ENCODE measurements around the gene SLC22A31.

Gene SLC22A31

DNA sequence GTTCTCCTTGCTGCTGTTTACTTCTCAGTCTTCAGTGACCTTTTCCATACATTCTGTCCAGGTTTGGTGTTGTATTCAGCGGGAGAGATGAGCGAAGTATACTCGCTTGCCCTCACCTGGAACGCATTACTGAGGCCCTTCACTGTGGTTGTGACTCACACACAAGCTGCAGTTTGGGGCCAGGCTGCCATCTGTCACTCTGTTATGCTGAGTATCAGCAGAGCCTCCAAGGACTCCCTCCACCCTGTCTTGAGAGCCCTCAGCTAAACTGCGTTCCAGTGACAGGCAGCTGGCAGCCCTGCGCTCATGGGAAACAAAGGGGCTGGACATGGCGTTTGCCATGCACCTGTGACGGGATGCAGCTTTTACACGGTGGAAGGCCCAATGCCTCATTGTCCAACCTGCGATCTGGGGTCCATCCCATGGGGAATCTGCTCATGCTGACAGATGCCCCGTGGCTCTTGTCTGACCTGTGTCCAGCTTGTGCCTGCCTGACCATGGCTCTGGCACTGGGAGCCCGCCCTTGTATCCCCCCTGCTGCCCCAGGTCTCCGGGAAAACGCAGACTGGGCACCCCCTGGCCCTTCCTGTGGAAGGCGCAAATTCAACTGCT lies 10.7 kb upstream of the SLC22A31 start:
- DNase-seq (ENCODE audit: insufficient read length) = no peak
- TF ChIP-seq POLR2A (IDR thresholded peaks at IDR 0.05; ENCODE audit: low read depth, low read length) (no peak), POLR2AphosphoS5 (IDR thresholded peaks at IDR 0.05; ENCODE audit: low read depth, low read length) (no peak), TAF1 (IDR thresholded peaks at IDR 0.05; ENCODE audit: borderline replicate concordance, low read depth, low read length) (no peak)
- FAIRE-seq = no peak

DNA sequence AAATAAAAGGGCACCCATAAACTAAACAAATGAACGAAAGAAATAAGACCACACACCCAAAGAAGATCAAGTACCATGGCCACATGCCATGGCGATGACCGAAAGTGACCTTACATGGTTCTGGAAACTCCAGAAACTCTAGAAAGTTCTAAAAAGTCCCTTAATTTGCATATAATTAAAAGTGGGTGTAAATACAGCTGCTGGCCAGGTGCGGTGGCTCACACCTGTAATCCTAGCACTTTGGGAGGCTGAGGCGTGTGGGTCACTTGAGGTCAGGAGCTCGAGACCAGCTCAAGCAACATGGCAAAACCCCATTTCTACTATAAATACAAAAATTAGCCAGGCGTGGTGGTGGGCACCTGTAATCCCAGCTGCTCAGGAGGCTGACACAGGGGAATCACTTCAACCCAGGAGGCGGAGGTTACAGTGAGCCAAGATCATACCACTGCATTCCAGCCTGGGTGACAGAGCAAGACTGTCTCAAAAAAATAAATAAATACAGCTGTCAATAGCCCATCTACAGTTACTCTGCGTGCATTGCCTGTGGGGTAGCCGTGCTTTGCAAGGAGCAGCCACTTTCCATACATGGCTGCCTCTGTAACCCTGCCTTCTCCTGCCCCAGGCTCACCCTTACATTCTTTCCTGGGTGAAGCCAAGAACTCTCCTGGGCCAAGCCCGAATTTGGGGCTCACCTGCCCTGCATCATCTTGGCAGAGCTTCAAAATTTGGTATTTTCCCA lies 10.0 kb upstream of the SLC22A31 start:
- FAIRE-seq (no peak), DNase-seq (ENCODE audit: insufficient read length) (no peak)
- no peak for TF ChIP-seq POLR2A (IDR thresholded peaks at IDR 0.05; ENCODE audit: low read depth, low read length)
- no peak for TF ChIP-seq TAF1 (IDR thresholded peaks at IDR 0.05; ENCODE audit: borderline replicate concordance, low read depth, low read length)
- TF ChIP-seq POLR2AphosphoS5 (IDR thresholded peaks at IDR 0.05; ENCODE audit: low read depth, low read length) = no peak

DNA sequence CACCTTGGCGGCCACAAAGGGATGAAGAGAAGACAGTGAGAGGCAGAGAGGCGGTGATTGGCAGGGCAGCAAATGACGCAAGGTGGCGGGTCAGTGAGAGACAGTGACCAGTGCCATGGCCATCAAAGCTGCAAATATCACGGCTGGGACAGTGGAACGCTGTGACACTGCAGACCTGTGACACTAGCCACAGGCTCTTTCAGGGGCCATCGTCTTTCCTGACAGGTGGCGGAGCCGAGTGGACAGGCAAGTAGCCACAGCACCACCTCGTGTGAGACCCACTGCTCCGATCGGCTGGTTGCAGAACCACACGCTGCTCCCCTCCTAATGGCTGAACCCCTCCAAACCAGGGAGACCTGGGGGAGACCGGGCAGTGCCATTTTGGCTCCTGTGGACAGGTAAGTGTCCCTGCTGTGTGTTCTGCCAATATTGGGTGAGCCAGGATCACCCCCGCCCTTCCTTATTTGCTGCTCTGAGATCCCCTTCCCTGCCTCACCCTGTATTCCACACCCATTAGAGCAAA lies 9.2 kb upstream of the SLC22A31 start:
- DNase-seq (ENCODE audit: insufficient read length) (no peak), FAIRE-seq (no peak)
- TF ChIP-seq POLR2A (IDR thresholded peaks at IDR 0.05; ENCODE audit: low read depth, low read length) (no peak), POLR2AphosphoS5 (IDR thresholded peaks at IDR 0.05; ENCODE audit: low read depth, low read length) (no peak), TAF1 (IDR thresholded peaks at IDR 0.05; ENCODE audit: borderline replicate concordance, low read depth, low read length) (no peak)

DNA sequence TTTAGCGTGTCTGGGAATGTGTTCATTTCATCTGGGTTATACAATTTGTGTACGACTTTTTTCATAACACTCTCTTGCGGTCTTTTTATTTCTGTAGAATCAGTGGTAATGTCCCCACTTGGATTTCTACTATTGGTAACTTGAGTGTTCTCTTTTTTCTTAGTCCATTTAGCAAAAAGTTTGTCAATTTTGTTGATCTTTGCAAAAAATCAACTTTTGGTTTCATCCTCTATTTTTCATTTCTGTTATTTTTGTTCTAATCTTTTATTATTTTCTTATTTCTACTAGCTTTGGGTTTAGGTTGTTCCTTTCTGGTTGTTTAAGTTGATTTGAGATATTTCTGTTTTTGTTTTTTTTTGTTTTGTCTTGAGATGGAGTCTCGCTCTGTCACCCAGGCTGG lies 7.7 kb upstream of the SLC22A31 start:
- TF ChIP-seq TAF1 (IDR thresholded peaks at IDR 0.05; ENCODE audit: borderline replicate concordance, low read depth, low read length) = no peak
- TF ChIP-seq POLR2AphosphoS5 (IDR thresholded peaks at IDR 0.05; ENCODE audit: low read depth, low read length) = no peak
- no peak for TF ChIP-seq POLR2A (IDR thresholded peaks at IDR 0.05; ENCODE audit: low read depth, low read length)
- no peak for FAIRE-seq
- DNase-seq (ENCODE audit: insufficient read length) = no peak

DNA sequence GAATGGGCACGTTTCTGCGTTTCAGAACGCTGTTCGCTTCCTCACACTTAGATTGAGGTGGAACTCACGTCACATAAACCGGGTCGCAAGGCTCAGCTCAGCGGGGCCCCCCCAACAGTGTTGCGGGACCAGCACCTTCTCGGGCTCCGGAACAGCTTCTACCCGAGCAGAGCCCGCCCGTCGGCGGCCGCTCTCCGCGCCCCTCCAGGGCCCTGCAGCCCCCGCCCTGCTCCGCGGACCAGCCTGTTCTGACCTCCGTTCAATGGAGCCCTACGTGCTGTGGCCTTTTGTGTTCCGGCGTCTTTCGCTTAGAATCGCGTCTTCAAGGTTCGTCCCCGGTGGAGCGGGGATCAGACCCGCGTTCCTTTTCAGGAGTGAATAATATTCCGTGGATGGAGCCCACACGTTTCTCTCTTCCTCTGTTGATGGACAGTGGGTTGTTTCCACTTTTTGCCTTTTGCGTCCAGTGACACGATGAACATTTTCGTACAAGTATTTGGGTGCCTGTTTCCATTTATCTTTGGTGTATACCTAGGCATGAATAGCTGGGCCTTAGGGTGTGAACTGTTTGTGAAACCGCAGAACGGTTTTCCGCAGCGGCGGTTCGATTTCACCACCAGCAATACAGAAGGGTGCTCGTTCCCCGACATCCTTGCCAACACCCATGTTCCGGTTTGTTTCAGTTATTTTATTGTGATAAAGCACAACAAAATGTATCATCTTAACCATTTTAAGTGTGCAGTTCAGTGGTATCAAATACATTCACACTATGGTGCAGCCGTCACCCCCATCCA lies 2.3 kb upstream of the SLC22A31 start:
- TF ChIP-seq TAF1 (IDR thresholded peaks at IDR 0.05; ENCODE audit: borderline replicate concordance, low read depth, low read length) (no peak), POLR2AphosphoS5 (IDR thresholded peaks at IDR 0.05; ENCODE audit: low read depth, low read length) (no peak), POLR2A (IDR thresholded peaks at IDR 0.05; ENCODE audit: low read depth, low read length) (no peak)
- no peak for FAIRE-seq
- no peak for DNase-seq (ENCODE audit: insufficient read length)

DNA sequence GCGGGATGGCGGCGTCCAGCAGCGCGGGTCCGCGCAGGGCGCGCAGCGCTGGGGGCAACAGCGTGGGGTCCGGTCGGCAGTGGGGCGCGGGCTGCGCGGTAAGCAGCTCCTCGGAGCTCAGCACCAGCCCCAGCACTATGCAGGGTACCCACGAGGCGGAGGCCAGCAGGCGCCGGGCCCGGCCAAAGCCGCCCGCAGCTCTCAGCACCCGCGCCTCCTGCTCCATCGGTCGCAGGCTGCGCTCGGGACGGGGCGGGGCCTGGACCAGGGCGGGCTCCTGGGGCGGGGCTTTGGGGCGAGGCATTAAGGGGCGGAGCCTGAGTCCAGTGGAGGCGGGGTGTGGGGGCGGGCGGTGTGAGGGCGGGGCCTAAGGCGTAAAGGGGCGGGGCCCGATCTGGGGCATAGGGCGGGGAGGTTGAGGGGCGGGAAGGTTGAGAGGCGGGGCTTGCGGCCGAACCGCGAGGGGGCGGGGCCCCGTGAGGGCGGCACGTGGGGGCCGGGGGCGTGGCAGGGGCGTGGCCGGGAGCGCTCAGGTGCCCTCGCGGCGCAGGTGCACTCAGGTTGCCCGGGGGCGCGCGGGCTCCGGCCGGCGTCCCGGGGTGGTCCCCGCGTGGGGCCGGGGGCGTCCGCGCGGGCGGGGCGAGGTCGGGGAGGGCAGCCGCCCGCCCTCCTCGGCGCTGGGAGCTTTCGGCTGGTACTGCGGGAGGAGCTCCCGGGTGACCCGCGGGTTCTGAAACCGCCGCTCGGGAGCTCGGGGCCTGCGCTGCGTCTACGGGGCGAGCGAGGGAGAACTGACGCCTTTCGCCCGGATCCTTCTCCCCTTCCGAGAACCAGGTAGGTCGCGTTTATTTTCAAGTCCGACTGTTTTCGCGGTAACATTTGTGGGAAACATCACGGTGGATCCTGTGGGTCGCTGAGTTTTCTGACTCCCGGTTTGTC lies 1.4 kb upstream of the SLC22A31 start:
- DNase-seq (ENCODE audit: insufficient read length) (no peak), FAIRE-seq (no peak)
- TF ChIP-seq TAF1 (IDR thresholded peaks at IDR 0.05; ENCODE audit: borderline replicate concordance, low read depth, low read length) (no peak), POLR2A (IDR thresholded peaks at IDR 0.05; ENCODE audit: low read depth, low read length) (no peak), POLR2AphosphoS5 (IDR thresholded peaks at IDR 0.05; ENCODE audit: low read depth, low read length) (no peak)

DNA sequence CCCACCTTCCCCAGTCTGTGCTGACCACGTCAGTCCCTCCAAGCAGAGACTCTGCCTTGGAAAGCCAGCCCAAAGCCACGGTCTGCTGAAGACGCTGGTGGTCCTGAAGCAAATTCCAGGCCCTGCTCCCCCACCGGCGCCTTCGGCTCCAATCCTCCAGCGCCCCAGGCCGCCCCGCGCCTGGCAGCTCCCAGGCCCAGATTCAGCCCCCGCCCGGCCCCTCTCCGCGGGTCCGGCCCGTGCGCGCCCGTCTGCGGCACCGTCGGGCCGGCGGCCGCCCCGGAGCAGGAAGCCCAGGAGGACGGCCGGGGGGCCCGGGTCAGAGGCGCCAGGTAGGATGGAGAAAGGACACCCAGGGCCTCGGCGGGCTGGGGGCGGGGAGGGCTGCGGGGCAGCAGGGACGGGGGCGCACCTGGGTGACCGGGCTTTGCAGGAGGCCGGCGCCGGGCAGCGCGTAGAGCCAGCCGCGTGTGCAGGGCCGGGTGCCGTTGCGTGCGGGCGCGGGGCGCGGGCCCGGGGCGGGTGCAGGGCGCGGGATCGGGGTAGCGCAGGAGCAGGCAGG lies 594 bp upstream of the SLC22A31 start:
- DNase-seq (ENCODE audit: insufficient read length) = no peak
- TF ChIP-seq POLR2A (IDR thresholded peaks at IDR 0.05; ENCODE audit: low read depth, low read length) = no peak
- no peak for TF ChIP-seq POLR2AphosphoS5 (IDR thresholded peaks at IDR 0.05; ENCODE audit: low read depth, low read length)
- no peak for TF ChIP-seq TAF1 (IDR thresholded peaks at IDR 0.05; ENCODE audit: borderline replicate concordance, low read depth, low read length)
- FAIRE-seq = no peak

DNA sequence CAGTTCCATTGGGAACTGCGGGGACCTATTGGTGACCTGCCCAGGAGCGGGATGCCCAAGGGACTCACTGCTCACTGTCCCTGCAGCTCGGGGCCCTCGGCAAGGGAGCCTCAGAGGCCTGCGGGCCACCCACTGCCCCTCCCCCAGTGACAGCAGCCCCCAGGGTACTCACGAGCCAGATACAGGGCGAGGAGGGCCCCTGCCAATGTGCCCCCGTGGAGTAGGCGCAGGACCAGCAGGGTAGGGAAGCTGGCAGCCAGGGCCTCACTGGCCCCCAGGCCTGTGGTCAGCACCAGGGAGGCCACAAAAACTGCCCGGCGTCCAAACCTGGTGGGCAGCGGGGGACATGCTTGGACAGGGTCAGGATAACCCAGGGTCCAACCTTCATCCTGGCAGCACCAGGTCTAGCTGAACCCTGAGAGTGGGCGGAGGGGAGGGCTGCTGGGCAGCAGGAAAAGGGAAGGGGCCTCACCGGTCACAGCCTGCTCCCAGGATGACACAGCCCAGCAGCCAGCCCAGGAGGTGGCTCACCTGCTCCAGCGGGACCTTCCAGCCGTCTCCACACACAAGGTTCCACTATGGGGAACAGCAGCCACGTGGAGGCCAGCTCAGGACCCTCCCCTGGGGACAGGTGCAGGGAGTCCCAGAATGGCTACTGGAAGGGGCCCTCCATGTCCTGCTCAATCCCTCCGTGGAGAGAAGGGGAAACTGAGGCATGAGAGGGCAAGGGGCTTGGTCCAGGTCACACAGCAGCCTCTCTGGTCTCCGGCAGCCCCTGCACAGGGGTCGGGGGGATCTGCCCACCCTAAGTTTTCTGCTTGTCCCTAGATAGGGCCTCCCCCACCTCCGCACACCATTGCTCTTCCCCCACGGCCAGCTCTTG lies 855 bp downstream of the SLC22A31 start:
- DNase-seq (ENCODE audit: insufficient read length) (peak; percentile 19), FAIRE-seq (no peak)
- TF ChIP-seq TAF1 (IDR thresholded peaks at IDR 0.05; ENCODE audit: borderline replicate concordance, low read depth, low read length) (no peak), POLR2AphosphoS5 (IDR thresholded peaks at IDR 0.05; ENCODE audit: low read depth, low read length) (no peak), POLR2A (IDR thresholded peaks at IDR 0.05; ENCODE audit: low read depth, low read length) (no peak)

DNA sequence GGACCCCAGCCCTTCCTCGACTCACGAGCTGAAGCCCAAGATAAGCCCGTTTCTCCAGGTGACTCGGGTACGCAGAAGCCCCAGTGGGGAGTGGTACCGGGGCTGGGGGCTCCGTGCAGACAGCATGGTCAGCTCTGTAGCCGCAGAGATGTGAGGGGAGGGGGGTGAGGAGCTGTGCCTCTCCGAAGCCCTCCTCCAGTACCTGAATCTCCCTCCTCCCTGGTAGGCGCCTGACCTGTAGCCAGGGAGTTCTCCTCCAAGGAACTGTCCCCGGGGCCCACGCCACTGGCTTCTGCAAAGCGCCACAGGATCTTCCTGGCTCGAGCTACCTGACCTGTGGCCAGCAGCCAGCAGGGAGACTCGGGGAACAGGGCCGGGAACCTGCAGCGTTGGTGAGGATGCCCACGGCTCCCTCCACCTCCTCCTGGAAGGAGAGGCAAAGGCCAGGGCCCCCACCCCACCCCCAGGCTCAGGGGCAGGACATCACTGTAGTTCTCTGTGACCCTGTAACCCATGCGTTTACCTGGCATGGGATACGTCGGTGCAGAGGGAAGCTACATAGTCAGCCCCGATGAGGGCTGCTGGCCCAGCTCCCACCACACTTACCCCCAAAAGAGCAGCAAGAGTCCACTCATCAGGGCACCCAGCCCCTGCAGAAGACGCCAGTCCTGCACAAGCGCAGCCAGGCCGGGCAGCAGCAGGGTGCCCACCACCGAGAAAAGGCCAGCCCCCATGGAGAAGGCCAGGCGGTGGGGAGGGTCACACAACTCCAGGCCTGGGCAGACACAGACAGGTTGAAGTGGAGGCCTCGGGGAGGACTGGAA lies 1.7 kb downstream of the SLC22A31 start:
- no peak for FAIRE-seq
- no peak for TF ChIP-seq TAF1 (IDR thresholded peaks at IDR 0.05; ENCODE audit: borderline replicate concordance, low read depth, low read length)
- no peak for TF ChIP-seq POLR2A (IDR thresholded peaks at IDR 0.05; ENCODE audit: low read depth, low read length)
- no peak for TF ChIP-seq POLR2AphosphoS5 (IDR thresholded peaks at IDR 0.05; ENCODE audit: low read depth, low read length)

More for the DNA sequence above, 1.7 kb downstream of the SLC22A31 start:
- peak; percentile 27 for DNase-seq (ENCODE audit: insufficient read length)

Measured in GM12892 (cell line).